GM12865 (cell line): ENCODE data around the gene PARVA.

Source experiments
- DNase-seq: peaks from one replicate; pipeline ENCODE4 v3.0.0; 2010; ENCODE audit warnings: low read depth
- H3K4me3 ChIP-seq: 2 replicates; pipeline ENCODE4 v1.5.1; 2011; ENCODE audit warnings: mild to moderate bottlenecking, low read depth, low read length, control low read depth
- CTCF ChIP-seq: IDR thresholded peaks from 2 replicates; pipeline ENCODE4 v1.5.1; 2011; ENCODE audit warnings: low read length, control low read depth, low read depth, inconsistent platforms; ENCODE audit not compliant: insufficient read depth; ENCODE audit errors: missing control alignments

PARVA gene

GRCh38 chr11:12532580-12532979, 155.2 kb downstream of the PARVA start:
- no peak overlapping the region for H3K4me3 ChIP-seq
- TF ChIP-seq CTCF = no peak
- no peak for DNase-seq

GRCh38 chr11:12534549-12534948, 157.2 kb downstream of the PARVA start:
- no peak overlapping the region for H3K4me3 ChIP-seq
- TF ChIP-seq CTCF = no peak
- no peak for DNase-seq

- no peak for DNase-seq
- H3K4me3 ChIP-seq = no peak overlapping the region
- no peak for TF ChIP-seq CTCF
Measured at GRCh38 chr11:12535321-12535720, 157.9 kb downstream of the PARVA start.

- no peak overlapping the region for H3K4me3 ChIP-seq
- no peak for DNase-seq
- TF ChIP-seq CTCF = no peak
Measured at GRCh38 chr11:12536566-12536965, 159.2 kb downstream of the PARVA start.

GRCh38 chr11:12537778-12538401, 160.5 kb downstream of the PARVA start:
- no peak for DNase-seq
- no peak overlapping the region for H3K4me3 ChIP-seq

GRCh38 chr11:12538889-12539421, 161.6 kb downstream of the PARVA start:
- no peak for DNase-seq
- TF ChIP-seq CTCF = no peak

More at GRCh38 chr11:12537778-12538401, 160.5 kb downstream of the PARVA start:
- no peak for TF ChIP-seq CTCF

GRCh38 chr11:12539572-12539971, 162.2 kb downstream of the PARVA start:
- no peak for DNase-seq
- no peak for TF ChIP-seq CTCF
- no peak overlapping the region for H3K4me3 ChIP-seq

More at GRCh38 chr11:12538889-12539421, 161.6 kb downstream of the PARVA start:
- H3K4me3 ChIP-seq = no peak overlapping the region
